Astrocyte (in vitro differentiated cells and primary cell): ENCODE results near the gene ATG9B.

Source experiments
- EZH2 ChIP-seq: IDR thresholded peaks from 2 replicates; pipeline ENCODE4 v1.6.1; 2012; ENCODE audit warnings: mild to moderate bottlenecking, low read length, inconsistent platforms; ENCODE audit not compliant: insufficient read depth
- TF ChIP-seq, protein P1 (sequence below): IDR thresholded peaks from 2 replicates; pipeline ENCODE4 v1.5.1; 2011; ENCODE audit warnings: low read depth, mild to moderate bottlenecking, inconsistent platforms, low read length, moderate library complexity; ENCODE audit not compliant: insufficient read depth

DNA sequence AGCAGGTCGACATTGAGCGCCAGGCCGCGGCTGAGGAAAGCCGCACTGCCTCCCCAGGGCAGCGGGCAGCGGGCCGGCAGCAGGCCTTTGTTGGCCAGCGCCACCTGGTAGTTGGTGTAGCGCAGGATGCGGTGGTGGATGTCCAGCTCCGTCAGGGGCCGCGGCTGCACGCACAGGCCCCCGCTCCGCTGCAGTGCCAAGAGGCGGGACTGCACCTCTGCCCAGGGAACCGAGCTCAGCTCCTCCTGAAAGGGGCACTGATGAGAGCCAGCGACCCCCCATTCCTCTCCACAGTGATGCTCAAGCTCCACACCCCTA lies 5.2 kb downstream of the ATG9B start:
- TF ChIP-seq, protein P1, sequence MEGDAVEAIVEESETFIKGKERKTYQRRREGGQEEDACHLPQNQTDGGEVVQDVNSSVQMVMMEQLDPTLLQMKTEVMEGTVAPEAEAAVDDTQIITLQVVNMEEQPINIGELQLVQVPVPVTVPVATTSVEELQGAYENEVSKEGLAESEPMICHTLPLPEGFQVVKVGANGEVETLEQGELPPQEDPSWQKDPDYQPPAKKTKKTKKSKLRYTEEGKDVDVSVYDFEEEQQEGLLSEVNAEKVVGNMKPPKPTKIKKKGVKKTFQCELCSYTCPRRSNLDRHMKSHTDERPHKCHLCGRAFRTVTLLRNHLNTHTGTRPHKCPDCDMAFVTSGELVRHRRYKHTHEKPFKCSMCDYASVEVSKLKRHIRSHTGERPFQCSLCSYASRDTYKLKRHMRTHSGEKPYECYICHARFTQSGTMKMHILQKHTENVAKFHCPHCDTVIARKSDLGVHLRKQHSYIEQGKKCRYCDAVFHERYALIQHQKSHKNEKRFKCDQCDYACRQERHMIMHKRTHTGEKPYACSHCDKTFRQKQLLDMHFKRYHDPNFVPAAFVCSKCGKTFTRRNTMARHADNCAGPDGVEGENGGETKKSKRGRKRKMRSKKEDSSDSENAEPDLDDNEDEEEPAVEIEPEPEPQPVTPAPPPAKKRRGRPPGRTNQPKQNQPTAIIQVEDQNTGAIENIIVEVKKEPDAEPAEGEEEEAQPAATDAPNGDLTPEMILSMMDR, result no peak
- no peak for TF ChIP-seq EZH2
